Activated CD4-positive, alpha-beta T cell treated with anti-CD3 and anti-CD28 coated beads, Interleukin-2, amount 10 ng/mL, durations not matched to agents 24 days and 14 days (primary cell): ENCODE data around the gene REV3L. TPM values are rescaled to one million over a fixed set of nuclear protein-coding genes. Genes with fewer than 3 reads are reported as not detected.
"Not testable (repeated sequence)": the region's sequence is repeated elsewhere in the genome, so short reads cannot be mapped to it uniquely, and the experiment has no call there.

ENCODE experiments used
- DNase-seq: peaks from one replicate; pipeline ENCODE4 v3.0.0; 2022
- H3K27ac Mint-ChIP-seq: one replicate; pipeline ENCODE4 v1.8.0; 2022; ENCODE audit warnings: mild to moderate bottlenecking, mixed read lengths
- H3K27me3 Mint-ChIP-seq: one replicate; pipeline ENCODE4 v1.8.0; 2022; ENCODE audit warnings: mixed read lengths
- H3K36me3 Mint-ChIP-seq: one replicate; pipeline ENCODE4 v1.8.0; 2022; ENCODE audit warnings: low read depth, mild to moderate bottlenecking, mixed read lengths
- H3K4me1 Mint-ChIP-seq: one replicate; pipeline ENCODE4 v1.8.0; 2021; ENCODE audit warnings: mixed read lengths
- H3K4me3 Mint-ChIP-seq: one replicate; pipeline ENCODE4 v1.8.0; 2022; ENCODE audit warnings: mild to moderate bottlenecking, moderate library complexity, mixed read lengths
- H3K9me3 Mint-ChIP-seq: one replicate; pipeline ENCODE4 v1.8.0; 2021; ENCODE audit warnings: mixed read lengths
- intact Hi-C: fragments of 100-400 bp; cut with micrococcal nuclease; formaldehyde crosslinking; loops from one replicate; pipeline ENCODE4 v1.15.1; 2023
- total RNA-seq: library from RNA; stranded (reverse); gene quantifications from 2 replicates; pipeline ENCODE4 v1.2.3, GENCODE V29; 2022

Gene REV3L
- total RNA-seq, 1 donor from 2014 or later, result 20.8 TPM

DNA sequence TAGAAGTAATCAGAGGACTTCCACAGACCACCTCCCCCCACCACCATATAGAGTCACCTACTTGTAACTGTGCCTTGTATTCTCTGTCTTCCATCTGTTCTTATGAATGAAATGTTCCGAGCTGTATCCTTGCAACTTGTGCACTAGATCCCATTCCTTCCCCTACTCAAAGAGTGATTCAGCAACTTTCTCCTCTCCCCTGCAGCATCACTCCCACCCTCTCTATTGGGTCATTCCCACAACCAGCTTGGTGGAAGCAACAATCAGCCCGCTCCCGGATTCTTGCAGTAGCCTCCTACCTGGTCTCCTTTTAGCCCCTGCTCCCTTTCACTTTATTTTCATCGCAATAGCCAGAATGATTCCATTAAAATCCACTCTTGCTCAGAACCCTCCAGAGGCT is 34.9 kb upstream of the REV3L start:
- intact Hi-C loops, result no loop called here
- H3K4me3 Mint-ChIP-seq, result no peak overlapping the region
- no peak overlapping the region for H3K27ac Mint-ChIP-seq
- no peaks in the 10 kb centered on the region for H3K9me3 Mint-ChIP-seq
- H3K27me3 Mint-ChIP-seq, result no peaks in the 10 kb centered on the region
- H3K4me1 Mint-ChIP-seq, result peaks cover 16% of the 10 kb centered on the region
- peaks cover 2% of the 10 kb centered on the region for H3K36me3 Mint-ChIP-seq
- no peak for DNase-seq

- H3K27ac Mint-ChIP-seq, result no peak overlapping the region
- no peaks in the 10 kb centered on the region for H3K9me3 Mint-ChIP-seq
- H3K4me1 Mint-ChIP-seq, result peaks cover 8% of the 10 kb centered on the region
- intact Hi-C loops, result no loop called here
- no peak overlapping the region for H3K4me3 Mint-ChIP-seq
- H3K36me3 Mint-ChIP-seq, result peaks cover 2% of the 10 kb centered on the region
- DNase-seq, result no peak
- no peaks in the 10 kb centered on the region for H3K27me3 Mint-ChIP-seq
Measured at GRCh38 chr6:111515259-111515658, 32.2 kb upstream of the REV3L start.

- DNase-seq, H3K36me3 Mint-ChIP-seq, H3K4me3 Mint-ChIP-seq, H3K9me3 Mint-ChIP-seq, H3K27me3 Mint-ChIP-seq, intact Hi-C loops, H3K27ac Mint-ChIP-seq, H3K4me1 Mint-ChIP-seq: not testable (repeated sequence)
Measured at GRCh38 chr6:111514531-111514930, 31.5 kb upstream of the REV3L start.

- H3K27ac Mint-ChIP-seq, DNase-seq, H3K4me1 Mint-ChIP-seq, intact Hi-C loops, H3K9me3 Mint-ChIP-seq, H3K4me3 Mint-ChIP-seq, H3K27me3 Mint-ChIP-seq: not testable (repeated sequence)
- H3K36me3 Mint-ChIP-seq, result peaks cover 17% of the 10 kb centered on the region
Measured at GRCh38 chr6:111507219-111507618, 24.2 kb upstream of the REV3L start.

DNA sequence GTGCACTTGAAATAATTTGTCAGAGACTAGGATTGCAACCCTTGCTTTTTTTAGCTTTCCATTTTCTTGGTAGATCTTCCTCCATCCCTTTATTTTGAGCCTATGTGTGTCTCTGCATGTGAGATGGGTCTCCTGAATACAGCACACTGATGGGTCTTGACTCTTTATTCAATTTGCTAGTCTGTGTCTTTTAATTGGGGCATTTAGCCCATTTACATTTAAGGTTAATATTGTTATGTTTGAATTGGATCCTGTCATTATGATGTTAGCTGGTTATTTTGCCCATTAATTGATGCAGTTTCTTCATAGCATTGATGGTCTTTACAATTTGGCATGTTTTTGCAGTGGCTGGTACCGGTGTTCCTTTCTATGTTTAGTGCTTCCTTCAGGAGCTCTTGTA is 22.5 kb upstream of the REV3L start:
- Mint-ChIP-seq H3K36me3 (peaks cover 18% of the 10 kb centered on the region), H3K4me1 (peaks cover 10% of the 10 kb centered on the region)
- H3K27me3 Mint-ChIP-seq, H3K27ac Mint-ChIP-seq, intact Hi-C loops, DNase-seq, H3K4me3 Mint-ChIP-seq, H3K9me3 Mint-ChIP-seq: not testable (repeated sequence)

GRCh38 chr6:111503660-111504059 is 20.6 kb upstream of the REV3L start:
- Mint-ChIP-seq H3K4me1 (peaks cover 13% of the 10 kb centered on the region), H3K27ac (no peak overlapping the region), H3K36me3 (peaks cover 19% of the 10 kb centered on the region), H3K9me3 (peaks cover 4% of the 10 kb centered on the region), H3K27me3 (no peaks in the 10 kb centered on the region), H3K4me3 (no peak overlapping the region)
- intact Hi-C loops, result no loop called here
- DNase-seq, result peak; percentile 14

- Mint-ChIP-seq H3K9me3 (peaks cover 4% of the 10 kb centered on the region), H3K27ac (no peak overlapping the region), H3K4me3 (no peak overlapping the region), H3K4me1 (peaks cover 14% of the 10 kb centered on the region), H3K36me3 (peaks cover 19% of the 10 kb centered on the region), H3K27me3 (no peaks in the 10 kb centered on the region)
- intact Hi-C loops, result no loop called here
- peak; percentile 13 for DNase-seq
Measured at GRCh38 chr6:111503194-111503593, 20.2 kb upstream of the REV3L start.

- no peak overlapping the region for H3K27ac Mint-ChIP-seq
- no peak overlapping the region for H3K4me3 Mint-ChIP-seq
- H3K4me1 Mint-ChIP-seq, result peaks cover 14% of the 10 kb centered on the region
- H3K36me3 Mint-ChIP-seq, result peaks cover 21% of the 10 kb centered on the region
- H3K27me3 Mint-ChIP-seq, result no peaks in the 10 kb centered on the region
- peak; percentile 31 for DNase-seq
- H3K9me3 Mint-ChIP-seq, result peaks cover 4% of the 10 kb centered on the region
- intact Hi-C loops, result no loop called here
Measured at GRCh38 chr6:111502154-111502553, 19.1 kb upstream of the REV3L start.

- Mint-ChIP-seq H3K4me1 (peaks cover 8% of the 10 kb centered on the region), H3K4me3 (no peak overlapping the region), H3K9me3 (no peaks in the 10 kb centered on the region), H3K36me3 (peaks cover 8% of the 10 kb centered on the region), H3K27me3 (no peaks in the 10 kb centered on the region), H3K27ac (no peak overlapping the region)
- no peak for DNase-seq
- intact Hi-C loops, result no loop called here
Measured at GRCh38 chr6:111499269-111499793, 16.3 kb upstream of the REV3L start.

DNA sequence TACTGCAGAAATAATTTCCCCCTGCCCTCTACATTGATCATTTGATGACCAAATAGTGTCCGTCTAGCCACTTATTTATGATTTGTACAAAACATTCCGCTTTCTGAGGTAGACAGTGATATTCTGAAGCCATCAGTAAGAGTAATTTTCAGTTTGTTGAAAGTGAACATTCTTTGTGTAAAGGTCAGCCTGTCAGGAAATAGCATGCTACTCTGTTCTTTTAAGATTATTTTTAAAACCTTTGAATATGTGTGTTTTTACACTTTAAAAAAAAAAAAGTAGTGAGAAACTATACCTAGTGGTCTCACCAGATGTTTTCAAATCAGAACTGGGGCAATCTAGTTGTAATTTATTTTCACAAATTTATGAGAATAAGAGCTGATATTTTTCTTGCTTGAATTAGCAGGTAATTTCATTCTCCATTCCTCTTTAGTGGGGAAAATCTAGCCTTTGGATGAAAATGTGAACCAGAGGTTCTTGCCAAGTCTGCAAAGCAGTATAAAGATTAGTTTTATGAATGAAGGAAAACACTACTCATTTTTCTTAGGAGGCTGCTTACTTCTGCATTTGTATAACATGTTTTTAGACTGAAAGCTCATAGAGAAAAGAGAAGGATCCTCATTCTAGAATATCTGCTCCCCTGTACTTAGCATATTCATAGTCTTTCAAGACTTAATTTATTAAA is 12.1 kb upstream of the REV3L start:
- no peak for DNase-seq
- no peak overlapping the region for H3K27ac Mint-ChIP-seq
- peaks cover 4% of the 10 kb centered on the region for H3K4me1 Mint-ChIP-seq
- H3K36me3 Mint-ChIP-seq, result peaks cover 13% of the 10 kb centered on the region
- no peak overlapping the region for H3K4me3 Mint-ChIP-seq
- intact Hi-C loops, result no loop called here
- H3K9me3 Mint-ChIP-seq, result no peaks in the 10 kb centered on the region
- no peaks in the 10 kb centered on the region for H3K27me3 Mint-ChIP-seq

GRCh38 chr6:111492499-111492898 is 9.5 kb upstream of the REV3L start:
- Mint-ChIP-seq H3K36me3 (peaks cover 17% of the 10 kb centered on the region), H3K9me3 (no peaks in the 10 kb centered on the region), H3K27ac (no peak overlapping the region), H3K4me1 (peaks cover 9% of the 10 kb centered on the region), H3K4me3 (no peak overlapping the region), H3K27me3 (no peaks in the 10 kb centered on the region)
- intact Hi-C loops, result no loop called here
- DNase-seq, result no peak

- Mint-ChIP-seq H3K36me3 (peaks cover 26% of the 10 kb centered on the region), H3K4me3 (no peak overlapping the region)
Measured at GRCh38 chr6:111490067-111490466, 7.0 kb upstream of the REV3L start.

GRCh38 chr6:111487661-111488060 is 4.6 kb upstream of the REV3L start:
- Mint-ChIP-seq H3K27ac (peak overlapping the region; percentile 79), H3K36me3 (peaks cover 28% of the 10 kb centered on the region), H3K27me3 (no peaks in the 10 kb centered on the region), H3K4me1 (peaks cover 33% of the 10 kb centered on the region), H3K9me3 (no peaks in the 10 kb centered on the region), H3K4me3 (peak overlapping the region; percentile 19)
- intact Hi-C loops, result loop anchor here (2.0 to 10.0 kb wide), 5 partner anchors 79 to 347 kb away; no protein-coding TSS in a partner anchor
- peak; percentile 76 for DNase-seq

More at GRCh38 chr6:111490067-111490466, 7.0 kb upstream of the REV3L start:
- no peak for DNase-seq
- intact Hi-C loops, result no loop called here
- Mint-ChIP-seq H3K4me1 (peaks cover 25% of the 10 kb centered on the region), H3K27ac (no peak overlapping the region), H3K9me3 (no peaks in the 10 kb centered on the region), H3K27me3 (no peaks in the 10 kb centered on the region)

DNA sequence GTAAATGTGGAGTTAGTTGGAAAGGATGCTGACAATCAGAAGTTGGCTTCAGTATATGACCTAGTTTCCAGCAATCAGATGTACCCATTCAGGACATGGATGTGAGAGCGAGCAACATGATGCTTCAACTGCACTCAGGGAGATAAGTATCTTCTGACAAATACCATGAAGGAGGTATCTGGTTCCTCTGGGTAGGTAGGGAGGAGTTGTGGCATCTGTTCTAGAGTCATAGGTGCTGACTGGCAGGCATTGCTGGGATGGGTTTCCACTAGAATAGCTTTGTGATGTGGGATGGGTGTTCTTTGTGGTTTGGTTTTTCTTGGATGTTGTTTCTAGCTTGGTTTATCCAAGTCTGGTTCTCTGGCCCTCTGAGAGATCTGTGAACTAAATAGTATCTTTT is 3.9 kb upstream of the REV3L start:
- Mint-ChIP-seq H3K27me3 (no peaks in the 10 kb centered on the region), H3K36me3 (peaks cover 28% of the 10 kb centered on the region), H3K4me3 (peak overlapping the region; percentile 13), H3K4me1 (peaks cover 35% of the 10 kb centered on the region), H3K9me3 (no peaks in the 10 kb centered on the region), H3K27ac (peak overlapping the region; percentile 84)
- intact Hi-C loops, result loop anchor here (2.0 to 10.0 kb wide), 5 partner anchors 80 to 348 kb away; no protein-coding TSS in a partner anchor
- DNase-seq, result peak; percentile 72
